ENCODE results near the gene MXRA8. TPM values are rescaled to one million over a fixed set of nuclear protein-coding genes. Genes with fewer than 3 reads are reported as not detected.

MXRA8 gene, protein sequence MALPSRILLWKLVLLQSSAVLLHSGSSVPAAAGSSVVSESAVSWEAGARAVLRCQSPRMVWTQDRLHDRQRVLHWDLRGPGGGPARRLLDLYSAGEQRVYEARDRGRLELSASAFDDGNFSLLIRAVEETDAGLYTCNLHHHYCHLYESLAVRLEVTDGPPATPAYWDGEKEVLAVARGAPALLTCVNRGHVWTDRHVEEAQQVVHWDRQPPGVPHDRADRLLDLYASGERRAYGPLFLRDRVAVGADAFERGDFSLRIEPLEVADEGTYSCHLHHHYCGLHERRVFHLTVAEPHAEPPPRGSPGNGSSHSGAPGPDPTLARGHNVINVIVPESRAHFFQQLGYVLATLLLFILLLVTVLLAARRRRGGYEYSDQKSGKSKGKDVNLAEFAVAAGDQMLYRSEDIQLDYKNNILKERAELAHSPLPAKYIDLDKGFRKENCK
- 282 TPM for polyA plus RNA-seq (2013, experiment 1 of 2)
- 274 TPM for polyA plus RNA-seq (2013, experiment 2 of 2)

GRCh38 chr1:1358433-1359271 lies at the start of gene MXRA8:
TSS of gene MXRA8 (minus strand) at chr1:1358555. CDS start at chr1:1358504, 51 bp downstream.
- Histone ChIP-seq H2BK5ac (ENCODE audit: low read depth, low read length, poor library complexity, severe bottlenecking) (peak within 1 kb of the TSS; percentile 92), H3K27me3 (ENCODE audit: control insufficient read depth in 1 of 2, insufficient read depth in 1 of 2, low read length in 2 of 2) (no peaks in the 10 kb centered on the region), H3K18ac (ENCODE audit: low read depth in 1 of 2, low read length in 2 of 2) (peak within 1 kb of the TSS; percentile 99), H3K9ac (ENCODE audit: low read length) (peak within 1 kb of the TSS; percentile 97), H3K4ac (ENCODE audit: low read depth in 1 of 2, low read length in 2 of 2) (peak within 1 kb of the TSS; percentile 93 to 100), H3K27ac (ENCODE audit: low read length, poor library complexity, severe bottlenecking) (peak within 1 kb of the TSS; percentile 98), H2AK5ac (ENCODE audit: low read length, severe bottlenecking) (peak within 1 kb of the TSS; percentile 98), H3K4me1 (ENCODE audit: control insufficient read depth, insufficient read depth, low read depth, low read length) (peaks cover 69% of the 10 kb centered on the region), H3K79me1 (replicated peaks; ENCODE audit: low read length, poor library complexity, severe bottlenecking) (peaks cover 2% of the 10 kb centered on the region), H2BK12ac (ENCODE audit: low read length in 2 of 2) (peak within 1 kb of the TSS; percentile 92 to 100), H2BK120ac (ENCODE audit: low read depth, low read length) (peak within 1 kb of the TSS; percentile 100), H3K36me3 (ENCODE audit: control insufficient read depth in 1 of 2, insufficient read depth in 2 of 2, low read depth in 1 of 2, low read length in 2 of 2) (peaks cover 11 to 24% of the 10 kb centered on the region in 2 experiments), H3K9me3 (ENCODE audit: control insufficient read depth, low read length) (no peaks in the 10 kb centered on the region), H3K23ac (ENCODE audit: low read length in 2 of 2) (peak within 1 kb of the TSS in 1 of 2 experiments; percentile 60), H3K14ac (ENCODE audit: low read length in 2 of 2) (peak within 1 kb of the TSS; percentile 80 to 82), H4K91ac (ENCODE audit: low read length) (peak within 1 kb of the TSS; percentile 100), H2BK15ac (ENCODE audit: low read depth, poor library complexity, severe bottlenecking) (peak within 1 kb of the TSS; percentile 100), H4K8ac (ENCODE audit: low read length) (peak within 1 kb of the TSS; percentile 99), H3K4me2 (ENCODE audit: low read length, poor library complexity, severe bottlenecking) (peak within 1 kb of the TSS; percentile 72), H2AFZ (ENCODE audit: low read depth, low read length) (no peak within 1 kb of the TSS), H3K4me3 (ENCODE audit: insufficient read depth in 1 of 2, low read depth in 1 of 2, low read length in 2 of 2) (peak within 1 kb of the TSS; percentile 64 to 93)
- peak; percentile 89 for DNase-seq
- WGBS = 31% methylated on average over 25 of the region's 29 CpGs

- H3K4me3 ChIP-seq (ENCODE audit: insufficient read depth in 1 of 2, low read depth in 1 of 2, low read length in 2 of 2) = peak overlapping the region; percentile 91 to 95
- peak overlapping the region; percentile 23 for H3K4me2 ChIP-seq (ENCODE audit: low read length, poor library complexity, severe bottlenecking)
- peaks cover 28 to 32% of the 10 kb centered on the region in 2 experiments for H3K36me3 ChIP-seq (ENCODE audit: control insufficient read depth in 1 of 2, insufficient read depth in 2 of 2, low read depth in 1 of 2, low read length in 2 of 2)
- peak overlapping the region; percentile 87 for H2BK120ac ChIP-seq (ENCODE audit: low read depth, low read length)
- H3K79me1 ChIP-seq (replicated peaks; ENCODE audit: low read length, poor library complexity, severe bottlenecking) = peaks cover 13% of the 10 kb centered on the region
- 9% methylated on average over 30 of the region's 41 CpGs for WGBS
- H3K4ac ChIP-seq (ENCODE audit: low read depth in 1 of 2, low read length in 2 of 2) = peak overlapping the region; percentile 63 to 96
- peak overlapping the region in 1 of 2 experiments; percentile 89 for H3K14ac ChIP-seq (ENCODE audit: low read length in 2 of 2)
- no peak overlapping the region for H2AFZ ChIP-seq (ENCODE audit: low read depth, low read length)
- H2BK5ac ChIP-seq (ENCODE audit: low read depth, low read length, poor library complexity, severe bottlenecking) = peak overlapping the region; percentile 21
- H3K18ac ChIP-seq (ENCODE audit: low read depth in 1 of 2, low read length in 2 of 2) = peak overlapping the region; percentile 88 to 89
- no peaks in the 10 kb centered on the region for H3K9me3 ChIP-seq (ENCODE audit: control insufficient read depth, low read length)
- no peak overlapping the region for H2AK5ac ChIP-seq (ENCODE audit: low read length, severe bottlenecking)
- no peak overlapping the region for H2BK12ac ChIP-seq (ENCODE audit: low read length in 2 of 2)
- H3K27me3 ChIP-seq (ENCODE audit: control insufficient read depth in 1 of 2, insufficient read depth in 1 of 2, low read length in 2 of 2) = no peaks in the 10 kb centered on the region
- peaks cover 15% of the 10 kb centered on the region for H3K4me1 ChIP-seq (ENCODE audit: control insufficient read depth, insufficient read depth, low read depth, low read length)
- H4K91ac ChIP-seq (ENCODE audit: low read length) = peak overlapping the region; percentile 36
- H2BK15ac ChIP-seq (ENCODE audit: low read depth, poor library complexity, severe bottlenecking) = peak overlapping the region; percentile 65
- peak overlapping the region; percentile 93 for H4K8ac ChIP-seq (ENCODE audit: low read length)
- peak; percentile 78 for DNase-seq
- no peak overlapping the region for H3K23ac ChIP-seq (ENCODE audit: low read length in 2 of 2)
- H3K27ac ChIP-seq (ENCODE audit: low read length, poor library complexity, severe bottlenecking) = peak overlapping the region; percentile 15
- H3K9ac ChIP-seq (ENCODE audit: low read length) = peak overlapping the region; percentile 94
Measured at GRCh38 chr1:1407636-1408318, 49.4 kb upstream of the MXRA8 start.

DNA sequence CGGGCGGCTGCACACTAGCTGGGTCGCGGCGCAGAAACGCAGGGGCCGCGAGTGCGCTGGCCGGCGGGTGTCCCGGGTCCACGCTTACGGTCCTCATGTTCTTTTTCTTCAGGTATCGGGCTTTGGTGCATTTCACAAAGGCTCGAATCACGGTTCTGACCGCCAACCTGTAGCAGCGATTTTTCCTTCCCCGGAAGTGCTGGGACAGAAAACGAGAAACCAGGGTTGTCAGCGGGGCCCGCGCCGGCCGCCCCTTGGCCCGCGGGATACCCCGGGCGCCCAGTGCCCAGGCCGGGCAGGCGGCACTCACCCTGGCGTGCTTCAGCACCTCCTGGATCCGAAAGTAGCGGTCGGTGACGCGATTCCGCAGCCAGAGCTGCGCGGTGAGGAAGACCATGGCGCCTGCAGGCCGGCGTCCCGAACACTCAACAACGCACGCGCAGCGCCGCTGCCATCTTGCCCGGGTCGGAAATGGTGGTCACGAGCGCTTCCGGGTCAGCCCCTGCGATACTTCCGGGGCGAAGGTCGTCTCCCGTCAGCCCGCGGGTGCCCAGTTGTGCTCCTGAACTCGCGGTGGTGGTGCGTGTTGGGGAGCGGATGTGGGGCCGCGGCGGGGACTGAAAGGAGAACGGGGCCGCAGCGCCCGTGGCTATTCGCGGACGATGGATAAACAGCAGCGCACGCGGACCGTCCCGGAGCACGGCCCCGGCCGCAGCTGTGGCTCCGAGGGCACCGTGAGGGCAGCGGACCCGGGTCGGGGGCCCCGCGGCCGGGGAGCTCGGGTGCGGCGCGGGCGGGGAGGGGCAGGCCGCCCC lies 48.7 kb upstream of the MXRA8 start, which contains the start of gene MRPL20:
TSS of gene MRPL20 (minus strand) at position 473 of the 815 bp plus-strand sequence. CDS start at position 397, 76 bp downstream.
- Histone ChIP-seq H2AK5ac (ENCODE audit: low read length, severe bottlenecking) (peak within 1 kb of the TSS; percentile 31), H2AFZ (ENCODE audit: low read depth, low read length) (peak within 1 kb of the TSS; percentile 66), H4K91ac (ENCODE audit: low read length) (peak within 1 kb of the TSS; percentile 94), H2BK12ac (ENCODE audit: low read length in 2 of 2) (no peak within 1 kb of the TSS), H2BK120ac (ENCODE audit: low read depth, low read length) (peak within 1 kb of the TSS; percentile 87), H3K14ac (ENCODE audit: low read length in 2 of 2) (peak within 1 kb of the TSS in 1 of 2 experiments; percentile 89), H3K9ac (ENCODE audit: low read length) (peak within 1 kb of the TSS; percentile 94), H2BK5ac (ENCODE audit: low read depth, low read length, poor library complexity, severe bottlenecking) (peak within 1 kb of the TSS; percentile 21), H3K18ac (ENCODE audit: low read depth in 1 of 2, low read length in 2 of 2) (peak within 1 kb of the TSS; percentile 92 to 98), H3K4me1 (ENCODE audit: control insufficient read depth, insufficient read depth, low read depth, low read length) (peaks cover 19% of the 10 kb centered on the region), H3K27me3 (ENCODE audit: control insufficient read depth in 1 of 2, insufficient read depth in 1 of 2, low read length in 2 of 2) (no peaks in the 10 kb centered on the region), H3K9me3 (ENCODE audit: control insufficient read depth, low read length) (no peaks in the 10 kb centered on the region), H4K8ac (ENCODE audit: low read length) (peak within 1 kb of the TSS; percentile 100), H3K4me2 (ENCODE audit: low read length, poor library complexity, severe bottlenecking) (peak within 1 kb of the TSS; percentile 93), H3K23ac (ENCODE audit: low read length in 2 of 2) (peak within 1 kb of the TSS in 1 of 2 experiments; percentile 21), H3K79me1 (replicated peaks; ENCODE audit: low read length, poor library complexity, severe bottlenecking) (peaks cover 13% of the 10 kb centered on the region), H3K4me3 (ENCODE audit: insufficient read depth in 1 of 2, low read depth in 1 of 2, low read length in 2 of 2) (peak within 1 kb of the TSS; percentile 91 to 95), H3K36me3 (ENCODE audit: control insufficient read depth in 1 of 2, insufficient read depth in 2 of 2, low read depth in 1 of 2, low read length in 2 of 2) (peaks cover 35 to 40% of the 10 kb centered on the region in 2 experiments), H2BK15ac (ENCODE audit: low read depth, poor library complexity, severe bottlenecking) (peak within 1 kb of the TSS; percentile 65), H3K4ac (ENCODE audit: low read depth in 1 of 2, low read length in 2 of 2) (peak within 1 kb of the TSS; percentile 72 to 98), H3K27ac (ENCODE audit: low read length, poor library complexity, severe bottlenecking) (peak within 1 kb of the TSS; percentile 55)
- WGBS = under 1% methylated on average over 92 of the region's 98 CpGs
- peak; percentile 92 for DNase-seq
